Panc1 (cell line): ENCODE data around the gene CACTIN. TPM values are rescaled to one million over a fixed set of nuclear protein-coding genes. Genes with fewer than 3 reads are reported as not detected.

ENCODE experiments used
- ATAC-seq: fragments of 200-7000 bp; cut with Tn5 transposase; 2 replicates; pipeline ENCODE4 v1.9.1; 2020; ENCODE audit warnings: mild to moderate bottlenecking, moderate library complexity
- BruUV-seq: library from RNA; stranded (reverse); fragments of 400-500 nt; replicated peaks from 2 replicates; lab custom pipeline; 2021; lab: Mats Ljungman, UMichigan
- CTCF ChIA-PET: fragments of 300-600 bp; sonication (Branson Sonifier 250); formaldehyde crosslinking; loops from one replicate; lab custom pipeline; 2022; ENCODE audit warnings: antibody characterized with exemption; lab: Charles Lee
- POLR2A ChIA-PET: fragments of 300-600 bp; sonication (Branson Sonifier 250); formaldehyde crosslinking; loops from one replicate; lab custom pipeline; 2022; ENCODE audit warnings: antibody characterized with exemption; lab: Charles Lee
- DNase-seq: peaks from one replicate; pipeline ENCODE4 v3.0.0-alpha.2; 2010; ENCODE audit warnings: low read depth, low spot score
- H3K27ac ChIP-seq: 2 replicates; pipeline ENCODE4 v1.5.1; 2011; ENCODE audit warnings: mild to moderate bottlenecking, low read length, inconsistent platforms
- H3K27me3 ChIP-seq: fragments of 200-500 bp; sonication (Bioruptor generic); 2 replicates; pipeline ENCODE4 v1.6.0; 2014; ENCODE audit warnings: low read length, inconsistent platforms; ENCODE audit not compliant: control insufficient read depth, insufficient read depth
- H3K36me3 ChIP-seq: fragments of 200-500 bp; sonication (Bioruptor generic); 2 replicates; pipeline ENCODE4 v1.5.1; 2014; ENCODE audit warnings: inconsistent platforms, mild to moderate bottlenecking, low read length, moderate library complexity; ENCODE audit not compliant: control insufficient read depth, insufficient read depth
- H3K4me1 ChIP-seq: 2 replicates; pipeline ENCODE4 v1.5.1; 2011; ENCODE audit warnings: inconsistent platforms, mild to moderate bottlenecking, low read length, moderate library complexity; ENCODE audit not compliant: control insufficient read depth, insufficient read depth
- H3K4me3 ChIP-seq, 2 experiments: 2 replicates each; pipeline ENCODE4 v1.5.1; 2011 to 2012; ENCODE audit warnings: low read depth in 2 of 2, low read length in 2 of 2, mild to moderate bottlenecking in 2 of 2, inconsistent platforms in 1 of 2, moderate library complexity in 1 of 2
- H3K9me3 ChIP-seq: fragments of 200-500 bp; sonication (Bioruptor generic); 2 replicates; pipeline ENCODE4 v1.5.1; 2014; ENCODE audit warnings: low read depth, mild to moderate bottlenecking, inconsistent platforms, low read length, moderate library complexity; ENCODE audit not compliant: control insufficient read depth, insufficient read depth
- POLR2AphosphoS5 ChIP-seq: IDR thresholded peaks from 2 replicates; pipeline ENCODE4 v1.6.1; 2012; ENCODE audit warnings: mild to moderate bottlenecking, low read depth, low read length, moderate library complexity
- SIN3A ChIP-seq: IDR thresholded peaks from 2 replicates; pipeline ENCODE4 v1.6.1; 2012; ENCODE audit warnings: low read depth, mild to moderate bottlenecking, low read length, moderate library complexity, borderline replicate concordance; ENCODE audit not compliant: insufficient read depth
- TCF7L2 ChIP-seq: IDR thresholded peaks from 2 replicates; pipeline ENCODE4 v1.6.1; 2011; ENCODE audit warnings: mild to moderate bottlenecking, low read depth, low read length, inconsistent platforms
- in situ Hi-C: cut with HindIII; loops from 2 replicates; pipeline ENCODE4 v1.10.0; 2016; ENCODE audit warnings: low sequenced_read_pairs, low pct_unique_long_range_greater_than_20kb
- intact Hi-C: fragments of 100-400 bp; cut with micrococcal nuclease; formaldehyde crosslinking; loops from one replicate; pipeline ENCODE4 v1.10.0; 2022; ENCODE audit not compliant: unreplicated experiment
- total RNA-seq: library from RNA; stranded (reverse); gene quantifications from one replicate; pipeline ENCODE4 v1.2.1, GENCODE V29; 2021; ENCODE audit not compliant: unreplicated experiment
- TF ChIP-seq, protein P1 (sequence below), 2 experiments: IDR thresholded peaks; 2 replicates each; pipeline ENCODE4 v1.6.1; 2011 to 2012; ENCODE audit warnings: low read depth in 2 of 2, control low read depth in 1 of 2, low read length in 1 of 2, mild to moderate bottlenecking in 1 of 2, moderate library complexity in 1 of 2; ENCODE audit not compliant: insufficient read depth in 1 of 2
- TF ChIP-seq, protein P2 (sequence below): fragments of 450-650 bp; IDR thresholded peaks from 2 replicates; pipeline ENCODE4 v1.5.1; 2017; ENCODE audit warnings: mild to moderate bottlenecking

Gene CACTIN
- total RNA-seq, 1 experiment from 2014 or later = 25.2 TPM

GRCh38 chr19:3672575-3672948, 46.0 kb upstream of the CACTIN start:
- intact Hi-C loops (no loop called here), in situ Hi-C loops (no loop called here)
- Histone ChIP-seq H3K36me3 (no peaks in the 10 kb centered on the region), H3K27me3 (no peaks in the 10 kb centered on the region), H3K27ac (no peak overlapping the region), H3K4me1 (peaks cover 7% of the 10 kb centered on the region; the same call in 1 of the 2 replicates), H3K4me3 (no peak overlapping the region), H3K9me3 (no peaks in the 10 kb centered on the region)
- DNase-seq = no peak
- TF ChIP-seq TCF7L2 (no peak), POLR2AphosphoS5 (no peak), SIN3A (no peak)
- TF ChIP-seq, protein P1, sequence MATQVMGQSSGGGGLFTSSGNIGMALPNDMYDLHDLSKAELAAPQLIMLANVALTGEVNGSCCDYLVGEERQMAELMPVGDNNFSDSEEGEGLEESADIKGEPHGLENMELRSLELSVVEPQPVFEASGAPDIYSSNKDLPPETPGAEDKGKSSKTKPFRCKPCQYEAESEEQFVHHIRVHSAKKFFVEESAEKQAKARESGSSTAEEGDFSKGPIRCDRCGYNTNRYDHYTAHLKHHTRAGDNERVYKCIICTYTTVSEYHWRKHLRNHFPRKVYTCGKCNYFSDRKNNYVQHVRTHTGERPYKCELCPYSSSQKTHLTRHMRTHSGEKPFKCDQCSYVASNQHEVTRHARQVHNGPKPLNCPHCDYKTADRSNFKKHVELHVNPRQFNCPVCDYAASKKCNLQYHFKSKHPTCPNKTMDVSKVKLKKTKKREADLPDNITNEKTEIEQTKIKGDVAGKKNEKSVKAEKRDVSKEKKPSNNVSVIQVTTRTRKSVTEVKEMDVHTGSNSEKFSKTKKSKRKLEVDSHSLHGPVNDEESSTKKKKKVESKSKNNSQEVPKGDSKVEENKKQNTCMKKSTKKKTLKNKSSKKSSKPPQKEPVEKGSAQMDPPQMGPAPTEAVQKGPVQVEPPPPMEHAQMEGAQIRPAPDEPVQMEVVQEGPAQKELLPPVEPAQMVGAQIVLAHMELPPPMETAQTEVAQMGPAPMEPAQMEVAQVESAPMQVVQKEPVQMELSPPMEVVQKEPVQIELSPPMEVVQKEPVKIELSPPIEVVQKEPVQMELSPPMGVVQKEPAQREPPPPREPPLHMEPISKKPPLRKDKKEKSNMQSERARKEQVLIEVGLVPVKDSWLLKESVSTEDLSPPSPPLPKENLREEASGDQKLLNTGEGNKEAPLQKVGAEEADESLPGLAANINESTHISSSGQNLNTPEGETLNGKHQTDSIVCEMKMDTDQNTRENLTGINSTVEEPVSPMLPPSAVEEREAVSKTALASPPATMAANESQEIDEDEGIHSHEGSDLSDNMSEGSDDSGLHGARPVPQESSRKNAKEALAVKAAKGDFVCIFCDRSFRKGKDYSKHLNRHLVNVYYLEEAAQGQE (IDR thresholded peaks at IDR 0.05; ENCODE audit: insufficient read depth in 1 of 2, low read depth in 2 of 2, low read length in 1 of 2) = no peak
- TF ChIP-seq, protein P2, sequence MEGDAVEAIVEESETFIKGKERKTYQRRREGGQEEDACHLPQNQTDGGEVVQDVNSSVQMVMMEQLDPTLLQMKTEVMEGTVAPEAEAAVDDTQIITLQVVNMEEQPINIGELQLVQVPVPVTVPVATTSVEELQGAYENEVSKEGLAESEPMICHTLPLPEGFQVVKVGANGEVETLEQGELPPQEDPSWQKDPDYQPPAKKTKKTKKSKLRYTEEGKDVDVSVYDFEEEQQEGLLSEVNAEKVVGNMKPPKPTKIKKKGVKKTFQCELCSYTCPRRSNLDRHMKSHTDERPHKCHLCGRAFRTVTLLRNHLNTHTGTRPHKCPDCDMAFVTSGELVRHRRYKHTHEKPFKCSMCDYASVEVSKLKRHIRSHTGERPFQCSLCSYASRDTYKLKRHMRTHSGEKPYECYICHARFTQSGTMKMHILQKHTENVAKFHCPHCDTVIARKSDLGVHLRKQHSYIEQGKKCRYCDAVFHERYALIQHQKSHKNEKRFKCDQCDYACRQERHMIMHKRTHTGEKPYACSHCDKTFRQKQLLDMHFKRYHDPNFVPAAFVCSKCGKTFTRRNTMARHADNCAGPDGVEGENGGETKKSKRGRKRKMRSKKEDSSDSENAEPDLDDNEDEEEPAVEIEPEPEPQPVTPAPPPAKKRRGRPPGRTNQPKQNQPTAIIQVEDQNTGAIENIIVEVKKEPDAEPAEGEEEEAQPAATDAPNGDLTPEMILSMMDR = no peak
- BruUV-seq = no TSS peak
- ATAC-seq = no peak; the same call in 1 of the 2 replicates
- ChIA-PET CTCF (no interaction called here), POLR2A (no interaction called here)

GRCh38 chr19:3671680-3672574, 45.3 kb upstream of the CACTIN start:
- Histone ChIP-seq H3K4me1 (peaks cover 7% of the 10 kb centered on the region; the same call in 1 of the 2 replicates), H3K4me3 (no peak overlapping the region), H3K36me3 (no peaks in the 10 kb centered on the region), H3K27ac (no peak overlapping the region), H3K9me3 (no peaks in the 10 kb centered on the region), H3K27me3 (no peaks in the 10 kb centered on the region)
- POLR2A ChIA-PET = no interaction called here
- ATAC-seq (peak; percentile 17; the same call in 1 of the 2 replicates), DNase-seq (no peak)
- no TSS peak for BruUV-seq
- TF ChIP-seq POLR2AphosphoS5 (no peak), TCF7L2 (no peak), SIN3A (no peak)
- TF ChIP-seq, protein P2 = no peak
- TF ChIP-seq, protein P1 (IDR thresholded peaks at IDR 0.05; ENCODE audit: insufficient read depth in 1 of 2, low read depth in 2 of 2, low read length in 1 of 2) = no peak
- intact Hi-C loops = no loop called here
- in situ Hi-C loops = no loop called here
- CTCF ChIA-PET = no interaction called here
